HG03354 (cell line): ENCODE results near the gene DIS3L.
"Not testable (repeated sequence)": the region's sequence is repeated elsewhere in the genome, so short reads cannot be mapped to it uniquely, and the experiment has no call there.

Source experiments
- ATAC-seq: cut with Tn5 transposase; IDR thresholded peaks from one replicate; pipeline ENCODE4 v1.9.1; 2021; ENCODE audit warnings: mild to moderate bottlenecking; ENCODE audit not compliant: unreplicated experiment, poor library complexity, severe bottlenecking

The DIS3L gene

GRCh38 chr15:66378814-66379430, 85.6 kb downstream of the DIS3L start:
- no peak for ATAC-seq

GRCh38 chr15:66381376-66381775, 88.0 kb downstream of the DIS3L start:
- not testable (repeated sequence) for ATAC-seq
